DND-41 (cell line): ENCODE measurements around the gene LAMC3.

Experiments
- ATAC-seq: fragments of 200-7000 bp; cut with Tn5 transposase; 3 replicates; pipeline ENCODE4 v1.9.1; 2021; ENCODE audit warnings: low read depth; ENCODE audit not compliant: insufficient read depth
- DNase-seq: peaks from one replicate; pipeline ENCODE4 v3.0.0-alpha.2; 2020
- H2AFZ ChIP-seq: 2 replicates; pipeline ENCODE4 v1.6.0; 2012; ENCODE audit warnings: low read depth, low read length
- H3K27ac ChIP-seq: 2 replicates; pipeline ENCODE4 v1.5.1; 2012; ENCODE audit warnings: low read length, inconsistent platforms
- H3K27me3 ChIP-seq: fragments of 200-600 bp; sonication (generic); 2 replicates; pipeline ENCODE4 v1.6.0; 2012; ENCODE audit warnings: low read length, mild to moderate bottlenecking, inconsistent platforms; ENCODE audit not compliant: insufficient read depth, poor library complexity
- H3K36me3 ChIP-seq: 2 replicates; pipeline ENCODE4 v1.5.1; 2012; ENCODE audit warnings: low read length, inconsistent platforms; ENCODE audit not compliant: insufficient read depth
- H3K4me1 ChIP-seq: 2 replicates; pipeline ENCODE4 v1.5.1; 2012; ENCODE audit warnings: mild to moderate bottlenecking, low read length; ENCODE audit not compliant: insufficient read depth
- H3K4me2 ChIP-seq: 2 replicates; pipeline ENCODE4 v1.6.0; 2012; ENCODE audit warnings: mild to moderate bottlenecking, moderate library complexity, low read length, inconsistent platforms; ENCODE audit not compliant: insufficient read depth
- H3K4me3 ChIP-seq, 2 experiments: fragments of 200-600 bp in 1 of 2; shearing (Covaris generic) in 1 of 2; 2 replicates each; pipeline ENCODE4 v1.5.1; 2012 to 2016; ENCODE audit warnings: inconsistent platforms in 2 of 2, low read length in 2 of 2, mild to moderate bottlenecking in 2 of 2, low read depth in 1 of 2, moderate library complexity in 1 of 2
- H3K79me2 ChIP-seq: 2 replicates; pipeline ENCODE4 v1.6.0; 2012; ENCODE audit warnings: low read length, inconsistent platforms; ENCODE audit not compliant: insufficient read depth
- H3K9ac ChIP-seq: 2 replicates; pipeline ENCODE4 v1.6.0; 2012; ENCODE audit warnings: low read depth, mild to moderate bottlenecking, inconsistent platforms, low read length, moderate library complexity
- H3K9me3 ChIP-seq: 2 replicates; pipeline ENCODE4 v1.5.1; 2012; ENCODE audit warnings: low read length, moderate library complexity, mild to moderate bottlenecking, inconsistent platforms; ENCODE audit not compliant: insufficient read depth, severe bottlenecking
- H4K20me1 ChIP-seq: 2 replicates; pipeline ENCODE4 v1.6.0; 2012; ENCODE audit warnings: low read length; ENCODE audit not compliant: insufficient read depth
- EZH2 ChIP-seq: IDR thresholded peaks from 3 replicates; pipeline ENCODE4 v1.6.1; 2012; ENCODE audit warnings: borderline replicate concordance, low read depth, mild to moderate bottlenecking, moderate library complexity, low read length, inconsistent platforms; ENCODE audit not compliant: severe bottlenecking
- TF ChIP-seq, protein P1 (sequence below): IDR thresholded peaks from 2 replicates; pipeline ENCODE4 v1.5.1; 2012; ENCODE audit warnings: borderline replicate concordance, low read length, moderate library complexity, mild to moderate bottlenecking; ENCODE audit not compliant: poor library complexity, severe bottlenecking; ENCODE audit errors: extremely low read depth

The LAMC3 gene

DNA sequence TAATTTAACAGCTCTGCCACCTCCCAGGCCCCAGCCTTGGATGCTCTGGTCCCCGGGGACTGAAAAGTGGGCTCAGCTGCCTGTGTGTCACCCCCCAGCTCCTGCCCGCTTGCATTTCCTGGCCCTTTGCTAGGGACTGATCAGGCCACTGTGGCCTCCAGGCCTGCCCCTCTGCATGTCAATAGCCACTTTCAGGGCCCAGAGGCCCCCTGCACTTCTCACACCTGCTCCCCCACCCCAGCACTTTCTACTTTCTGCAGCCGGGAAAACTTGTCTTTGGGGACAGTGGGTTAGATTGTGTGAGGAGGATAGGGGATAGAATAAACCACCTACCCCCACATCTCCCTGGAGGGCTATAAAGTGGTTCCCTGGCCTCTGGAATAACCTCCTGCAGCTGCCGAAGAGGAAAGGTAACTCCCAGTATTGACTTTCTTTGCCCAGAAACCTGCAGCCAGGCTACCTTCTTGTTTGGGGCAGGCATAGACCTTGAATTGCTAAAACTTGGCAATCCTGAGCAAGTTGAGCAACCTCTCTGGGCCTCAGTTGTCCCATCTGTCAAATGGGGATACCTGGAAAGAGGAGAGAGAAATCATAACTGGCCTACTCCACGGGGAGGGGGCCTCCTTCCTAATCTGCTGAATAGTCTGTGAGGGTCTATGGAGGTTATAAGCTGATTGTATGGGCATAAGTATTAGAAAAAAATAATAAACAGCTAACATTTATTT is 95.2 kb downstream of the LAMC3 start:
- no peak for TF ChIP-seq EZH2
- TF ChIP-seq, protein P1, sequence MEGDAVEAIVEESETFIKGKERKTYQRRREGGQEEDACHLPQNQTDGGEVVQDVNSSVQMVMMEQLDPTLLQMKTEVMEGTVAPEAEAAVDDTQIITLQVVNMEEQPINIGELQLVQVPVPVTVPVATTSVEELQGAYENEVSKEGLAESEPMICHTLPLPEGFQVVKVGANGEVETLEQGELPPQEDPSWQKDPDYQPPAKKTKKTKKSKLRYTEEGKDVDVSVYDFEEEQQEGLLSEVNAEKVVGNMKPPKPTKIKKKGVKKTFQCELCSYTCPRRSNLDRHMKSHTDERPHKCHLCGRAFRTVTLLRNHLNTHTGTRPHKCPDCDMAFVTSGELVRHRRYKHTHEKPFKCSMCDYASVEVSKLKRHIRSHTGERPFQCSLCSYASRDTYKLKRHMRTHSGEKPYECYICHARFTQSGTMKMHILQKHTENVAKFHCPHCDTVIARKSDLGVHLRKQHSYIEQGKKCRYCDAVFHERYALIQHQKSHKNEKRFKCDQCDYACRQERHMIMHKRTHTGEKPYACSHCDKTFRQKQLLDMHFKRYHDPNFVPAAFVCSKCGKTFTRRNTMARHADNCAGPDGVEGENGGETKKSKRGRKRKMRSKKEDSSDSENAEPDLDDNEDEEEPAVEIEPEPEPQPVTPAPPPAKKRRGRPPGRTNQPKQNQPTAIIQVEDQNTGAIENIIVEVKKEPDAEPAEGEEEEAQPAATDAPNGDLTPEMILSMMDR: no peak
- Histone ChIP-seq H3K27me3 (peaks cover 3% of the 10 kb centered on the region), H2AFZ (no peak overlapping the region), H3K36me3 (no peaks in the 10 kb centered on the region), H3K4me3 (no peak overlapping the region), H4K20me1 (no peaks in the 10 kb centered on the region), H3K27ac (no peak overlapping the region), H3K4me1 (no peaks in the 10 kb centered on the region), H3K9ac (no peak overlapping the region), H3K79me2 (no peaks in the 10 kb centered on the region), H3K4me2 (no peak overlapping the region), H3K9me3 (no peaks in the 10 kb centered on the region)
- DNase-seq: no peak
- ATAC-seq: no peak

DNA sequence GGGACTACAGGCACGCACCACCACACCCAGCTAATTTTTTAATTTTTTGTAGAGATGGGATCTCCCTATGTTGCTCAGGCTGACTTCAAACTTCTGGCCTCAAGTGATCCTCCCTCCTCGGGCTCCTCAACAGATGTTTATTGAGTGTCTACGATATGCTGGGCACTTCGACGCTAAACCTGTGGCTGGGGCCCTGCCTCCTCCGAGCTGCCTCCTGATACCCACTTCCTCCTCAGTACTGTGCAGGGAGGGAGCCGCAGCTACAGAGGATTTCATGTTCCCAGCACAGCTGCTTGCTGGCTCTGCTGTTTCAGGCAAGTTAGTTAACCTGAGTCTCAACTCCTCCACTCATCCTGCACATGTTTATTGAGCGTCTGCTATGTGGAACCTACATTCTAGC is 97.0 kb downstream of the LAMC3 start:
- no peak overlapping the region for H3K4me2 ChIP-seq
- no peak for DNase-seq

DNA sequence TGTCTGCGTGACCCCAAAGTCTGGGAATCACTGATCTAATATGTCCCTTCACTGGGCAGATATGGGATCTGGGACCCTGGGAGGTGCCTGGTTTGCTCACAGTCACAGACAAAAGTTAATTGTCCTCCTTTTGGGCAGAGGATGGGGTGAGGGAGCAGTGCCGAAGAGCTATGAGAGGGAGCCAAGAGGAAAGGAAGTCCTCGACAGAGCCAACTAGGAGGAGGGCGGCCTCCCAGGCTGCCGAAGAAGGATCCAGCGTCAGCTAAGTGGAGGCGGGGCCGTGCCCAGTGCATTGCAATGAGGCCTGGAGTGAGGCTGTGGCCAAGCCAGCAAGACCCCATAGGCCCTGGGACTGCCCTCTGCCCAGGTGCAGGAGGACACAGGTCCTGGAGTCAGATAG is 98.8 kb downstream of the LAMC3 start:
- no peaks in the 10 kb centered on the region for H4K20me1 ChIP-seq

More for the DNA sequence above, 97.0 kb downstream of the LAMC3 start:
- Histone ChIP-seq H3K9ac (no peak overlapping the region), H3K4me3 (no peak overlapping the region), H2AFZ (no peak overlapping the region), H3K4me1 (no peaks in the 10 kb centered on the region), H3K36me3 (no peaks in the 10 kb centered on the region), H4K20me1 (no peaks in the 10 kb centered on the region), H3K27me3 (peaks cover 3% of the 10 kb centered on the region), H3K27ac (no peak overlapping the region), H3K79me2 (no peaks in the 10 kb centered on the region), H3K9me3 (no peaks in the 10 kb centered on the region)
- ATAC-seq: peak; percentile 44; the same call in 1 of the 3 replicates
- TF ChIP-seq, protein P1: no peak
- no peak for TF ChIP-seq EZH2

More for the DNA sequence above, 98.8 kb downstream of the LAMC3 start:
- Histone ChIP-seq H3K79me2 (no peaks in the 10 kb centered on the region), H3K4me3 (no peak overlapping the region), H3K9me3 (no peaks in the 10 kb centered on the region), H3K4me1 (no peaks in the 10 kb centered on the region), H3K27me3 (peaks cover 3% of the 10 kb centered on the region), H3K36me3 (no peaks in the 10 kb centered on the region), H2AFZ (no peak overlapping the region), H3K27ac (no peak overlapping the region), H3K4me2 (no peak overlapping the region), H3K9ac (no peak overlapping the region)
- ATAC-seq (no peak), DNase-seq (no peak)
- TF ChIP-seq, protein P1: no peak
- TF ChIP-seq EZH2: no peak
